Tibial artery (tissue), 4 donors: Measurements from ENCODE around the gene LRP1B.
"Not testable (repeated sequence)": the region's sequence is repeated elsewhere in the genome, so short reads cannot be mapped to it uniquely, and the experiment has no call there.

Experiments used
- DNase-seq, 2 donors: peaks; one replicate each; pipeline ENCODE4 v3.0.0-alpha.2; 2019
- H3K27ac ChIP-seq, 2 donors: fragments of 200-600 bp; sonication (generic) in 1 of 2; 1 replicate in 1 of 2; 2 replicates in 1 of 2; pipeline ENCODE4 v1.5.1; 2018 to 2019; ENCODE audit warnings: mild to moderate bottlenecking in 1 of 2
- H3K27me3 ChIP-seq, 2 donors: fragments of 200-600 bp; sonication (generic) in 1 of 2; one replicate each; pipeline versions ENCODE4 v1.5.1 to v1.6.0; 2016 to 2019
- H3K36me3 ChIP-seq, 3 donors: fragments of 200-600 bp; sonication (generic) in 2 of 3; one replicate each; pipeline ENCODE4 v1.5.1; 2016 to 2019; ENCODE audit warnings: mild to moderate bottlenecking in 2 of 3
- H3K4me1 ChIP-seq, 4 donors: fragments of 200-600 bp; sonication (generic) in 2 of 4; 1 replicate in 3 of 4; 2 replicates in 1 of 4; pipeline ENCODE4 v1.5.1; 2016 to 2019
- H3K4me3 ChIP-seq, 2 donors: fragments of 200-600 bp; sonication (generic) in 1 of 2; 1 replicate in 1 of 2; 2 replicates in 1 of 2; pipeline ENCODE4 v1.5.1; 2018 to 2019; ENCODE audit warnings: mild to moderate bottlenecking in 2 of 2
- H3K9me3 ChIP-seq, 3 donors: fragments of 200-600 bp; sonication (generic) in 1 of 3; one replicate each; pipeline ENCODE4 v1.5.1; 2016 to 2019
- CTCF ChIP-seq, 2 experiments: fragments of 200-600 bp in 1 of 2; fragments of 450-650 bp in 1 of 2; IDR thresholded peaks; one replicate each; pipeline ENCODE4 v1.5.1; 2017 to 2019; ENCODE audit warnings: antibody characterized with exemption in 2 of 2, mild to moderate bottlenecking in 1 of 2, moderate library complexity in 1 of 2
- intact Hi-C: fragments of 100-400 bp; cut with DNase I; formaldehyde crosslinking; loops from one replicate; pipeline ENCODE4 v1.15.0; 2023; ENCODE audit warnings: low total_unique reads

Gene LRP1B

GRCh38 chr2:141848191-141848590 is 282.6 kb downstream of the LRP1B start:
- DNase-seq: no peak
- Histone ChIP-seq H3K27me3 (no peaks in the 10 kb centered on the region), H3K36me3 (no peaks in the 10 kb centered on the region), H3K9me3 (no peaks in the 10 kb centered on the region), H3K4me1 (no peaks in the 10 kb centered on the region), H3K27ac (no peak overlapping the region), H3K4me3 (no peak overlapping the region)
- TF ChIP-seq CTCF (IDR thresholded peaks at IDR 0.05): no peak
- intact Hi-C loops: no loop called here

GRCh38 chr2:141844231-141844630 is 286.6 kb downstream of the LRP1B start:
- H3K9me3 ChIP-seq: no peaks in the 10 kb centered on the region
- H3K4me3 ChIP-seq: no peak overlapping the region
- TF ChIP-seq CTCF (IDR thresholded peaks at IDR 0.05): no peak
- H3K27ac ChIP-seq: no peak overlapping the region
- no peaks in the 10 kb centered on the region for H3K27me3 ChIP-seq
- intact Hi-C loops: no loop called here
- H3K36me3 ChIP-seq: no peaks in the 10 kb centered on the region
- DNase-seq: no peak
- H3K4me1 ChIP-seq: no peaks in the 10 kb centered on the region

- intact Hi-C loops: no loop called here
- Histone ChIP-seq H3K27ac (no peak overlapping the region), H3K4me3 (no peak overlapping the region), H3K4me1 (no peaks in the 10 kb centered on the region), H3K27me3 (no peaks in the 10 kb centered on the region), H3K9me3 (no peaks in the 10 kb centered on the region), H3K36me3 (no peaks in the 10 kb centered on the region)
- DNase-seq: no peak
- no peak for TF ChIP-seq CTCF (IDR thresholded peaks at IDR 0.05)
Measured at GRCh38 chr2:141835103-141835502, 295.7 kb downstream of the LRP1B start.

- no peak overlapping the region for H3K4me3 ChIP-seq
- H3K36me3 ChIP-seq: no peaks in the 10 kb centered on the region
- no peak for DNase-seq
- no peak for TF ChIP-seq CTCF (IDR thresholded peaks at IDR 0.05)
- H3K4me1 ChIP-seq: no peaks in the 10 kb centered on the region
- intact Hi-C loops: no loop called here
- H3K9me3 ChIP-seq: no peaks in the 10 kb centered on the region
- H3K27ac ChIP-seq: no peak overlapping the region
- H3K27me3 ChIP-seq: no peaks in the 10 kb centered on the region
Measured at GRCh38 chr2:141828761-141829160, 302.1 kb downstream of the LRP1B start.

GRCh38 chr2:141824790-141825189 is 306.0 kb downstream of the LRP1B start:
- intact Hi-C loops: no loop called here
- Histone ChIP-seq H3K4me3 (no peak overlapping the region), H3K9me3 (no peaks in the 10 kb centered on the region), H3K27me3 (no peaks in the 10 kb centered on the region), H3K27ac (no peak overlapping the region), H3K36me3 (no peaks in the 10 kb centered on the region), H3K4me1 (no peaks in the 10 kb centered on the region)
- no peak for DNase-seq
- no peak for TF ChIP-seq CTCF (IDR thresholded peaks at IDR 0.05)

GRCh38 chr2:141820893-141821292 is 309.9 kb downstream of the LRP1B start:
- Histone ChIP-seq H3K36me3 (no peaks in the 10 kb centered on the region), H3K4me3 (no peak overlapping the region), H3K9me3 (no peaks in the 10 kb centered on the region), H3K27me3 (no peaks in the 10 kb centered on the region), H3K27ac (no peak overlapping the region), H3K4me1 (no peaks in the 10 kb centered on the region)
- no peak for TF ChIP-seq CTCF (IDR thresholded peaks at IDR 0.05)
- no peak for DNase-seq
- intact Hi-C loops: no loop called here

- H3K4me3 ChIP-seq, intact Hi-C loops, DNase-seq, H3K27me3 ChIP-seq, H3K9me3 ChIP-seq, H3K27ac ChIP-seq, H3K36me3 ChIP-seq, H3K4me1 ChIP-seq: not testable (repeated sequence)
Measured at GRCh38 chr2:141815320-141815719, 315.5 kb downstream of the LRP1B start.
